ENCODE results near the gene NUP210L.
A peak's percentile ranks its signal among the peaks of the same experiment; 100 is the strongest.
"Not testable (repeated sequence)": the region's sequence is repeated elsewhere in the genome, so short reads cannot be mapped to it uniquely, and the experiment has no call there.

NUP210L gene

GRCh38 chr1:153985341-153985912 lies 169.4 kb downstream of the NUP210L start:
- H3K4me3 ChIP-seq (ENCODE audit: low read depth, low read length), result peak overlapping the region; percentile 34
- no peak for TF ChIP-seq CTCF (IDR thresholded peaks at IDR 0.05; ENCODE audit: borderline replicate concordance, insufficient read depth, low read depth, low read length)

- no peak overlapping the region for H3K4me3 ChIP-seq (ENCODE audit: low read depth, low read length)
- TF ChIP-seq CTCF (IDR thresholded peaks at IDR 0.05; ENCODE audit: borderline replicate concordance, insufficient read depth, low read depth, low read length), result no peak
These were observed 170.6 kb downstream of the NUP210L start for GRCh38 chr1:153984123-153984894.

GRCh38 chr1:153981735-153982134 lies 173.1 kb downstream of the NUP210L start:
- H3K4me3 ChIP-seq (ENCODE audit: low read depth, low read length), result not testable (repeated sequence)

GRCh38 chr1:153979091-153979490 lies 175.8 kb downstream of the NUP210L start:
- not testable (repeated sequence) for H3K4me3 ChIP-seq (ENCODE audit: low read depth, low read length)

GRCh38 chr1:153978274-153978909 lies 176.5 kb downstream of the NUP210L start:
- H3K4me3 ChIP-seq (ENCODE audit: low read depth, low read length), result peak overlapping the region; percentile 96
- TF ChIP-seq CTCF (IDR thresholded peaks at IDR 0.05; ENCODE audit: borderline replicate concordance, insufficient read depth, low read depth, low read length), result no peak

- H3K4me3 ChIP-seq (ENCODE audit: low read depth, low read length), result peak within 1 kb of the TSS; percentile 96
- TF ChIP-seq CTCF (IDR thresholded peaks at IDR 0.05; ENCODE audit: borderline replicate concordance, insufficient read depth, low read depth, low read length), result no peak
These were observed 177.3 kb downstream of the NUP210L start, which contains the start of gene JTB for GRCh38 chr1:153977250-153978240. TSS of gene JTB (minus strand) at chr1:153977674. CDS start at chr1:153977252, 422 bp downstream.

GRCh38 chr1:153976819-153977249 lies 178.0 kb downstream of the NUP210L start:
- TF ChIP-seq CTCF (IDR thresholded peaks at IDR 0.05; ENCODE audit: borderline replicate concordance, insufficient read depth, low read depth, low read length), result no peak
- peak overlapping the region; percentile 96 for H3K4me3 ChIP-seq (ENCODE audit: low read depth, low read length)

Measured in GM12875 (cell line).